ENCODE results near the gene LAG3. TPM values are rescaled to one million over a fixed set of nuclear protein-coding genes. Genes with fewer than 3 reads are reported as not detected.

Gene LAG3
- total RNA-seq, 1 experiment from 2014 or later = 2.6 TPM

GRCh38 chr12:6773590-6774351, 1.5 kb downstream of the LAG3 start:
- no peak for TF ChIP-seq RORB (CRISPR knock-in tag; IDR thresholded peaks at IDR 0.05)
- TF ChIP-seq, protein P1, sequence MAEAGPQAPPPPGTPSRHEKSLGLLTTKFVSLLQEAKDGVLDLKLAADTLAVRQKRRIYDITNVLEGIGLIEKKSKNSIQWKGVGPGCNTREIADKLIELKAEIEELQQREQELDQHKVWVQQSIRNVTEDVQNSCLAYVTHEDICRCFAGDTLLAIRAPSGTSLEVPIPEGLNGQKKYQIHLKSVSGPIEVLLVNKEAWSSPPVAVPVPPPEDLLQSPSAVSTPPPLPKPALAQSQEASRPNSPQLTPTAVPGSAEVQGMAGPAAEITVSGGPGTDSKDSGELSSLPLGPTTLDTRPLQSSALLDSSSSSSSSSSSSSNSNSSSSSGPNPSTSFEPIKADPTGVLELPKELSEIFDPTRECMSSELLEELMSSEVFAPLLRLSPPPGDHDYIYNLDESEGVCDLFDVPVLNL (CRISPR knock-in tag; IDR thresholded peaks at IDR 0.05; ENCODE audit: borderline replicate concordance, low read depth) = no peak
- TF ChIP-seq JAZF1 (CRISPR knock-in tag; IDR thresholded peaks at IDR 0.05) = no peak
- TF ChIP-seq ZNF263 (CRISPR knock-in tag; IDR thresholded peaks at IDR 0.05; ENCODE audit: low read depth) = no peak
- TF ChIP-seq E2F5 (CRISPR knock-in tag; IDR thresholded peaks at IDR 0.05) = peak; percentile 73; the same call in 1 of the 2 replicates
- no peak for TF ChIP-seq ATF1 (CRISPR knock-in tag; IDR thresholded peaks at IDR 0.05)
- TF ChIP-seq FOXP1 (CRISPR knock-in tag; IDR thresholded peaks at IDR 0.05; ENCODE audit: borderline replicate concordance) = 0 out of 2 replicates have a peak, but pooled peaks have one; percentile 34
- TF ChIP-seq NR1H2 (CRISPR knock-in tag; IDR thresholded peaks at IDR 0.05) = no peak
- TF ChIP-seq MAX (CRISPR knock-in tag; IDR thresholded peaks at IDR 0.05) = peak; percentile 67; the same call in 1 of the 2 replicates
- TF ChIP-seq ETV6 (CRISPR knock-in tag; IDR thresholded peaks at IDR 0.05) = 0 out of 2 replicates have a peak, but pooled peaks have one; percentile 55
- H3K36me3 Mint-ChIP-seq = peaks cover 9% of the 10 kb centered on the region
- CTCF ChIA-PET = interaction anchor here (0.8 to 10.5 kb wide), 9 partner anchors 18 to 153 kb away, joined by 3 to 110 read pairs (median 6); partner anchors contain the start of genes CDCA3, MLF2, P3H3 and SPSB2
- H3K4me3 Mint-ChIP-seq = peak overlapping the region; percentile 68
- no peak overlapping the region for H3K27ac Mint-ChIP-seq
- ATAC-seq (peak; percentile 12), DNase-seq (ENCODE audit: low spot score) (peak; percentile 42)
- peaks cover 65% of the 10 kb centered on the region for H3K27me3 Mint-ChIP-seq (ENCODE audit: low read depth)
- no peaks in the 10 kb centered on the region for H3K9me3 Mint-ChIP-seq
- POLR2A ChIA-PET = interaction anchor here (0.9 to 1.6 kb wide), 3 partner anchors 8 to 21 kb away, joined by 3 to 9 read pairs (median 5); partner anchors contain the start of genes MLF2 and PTMS
- peaks cover 63% of the 10 kb centered on the region for H3K4me1 Mint-ChIP-seq

DNA sequence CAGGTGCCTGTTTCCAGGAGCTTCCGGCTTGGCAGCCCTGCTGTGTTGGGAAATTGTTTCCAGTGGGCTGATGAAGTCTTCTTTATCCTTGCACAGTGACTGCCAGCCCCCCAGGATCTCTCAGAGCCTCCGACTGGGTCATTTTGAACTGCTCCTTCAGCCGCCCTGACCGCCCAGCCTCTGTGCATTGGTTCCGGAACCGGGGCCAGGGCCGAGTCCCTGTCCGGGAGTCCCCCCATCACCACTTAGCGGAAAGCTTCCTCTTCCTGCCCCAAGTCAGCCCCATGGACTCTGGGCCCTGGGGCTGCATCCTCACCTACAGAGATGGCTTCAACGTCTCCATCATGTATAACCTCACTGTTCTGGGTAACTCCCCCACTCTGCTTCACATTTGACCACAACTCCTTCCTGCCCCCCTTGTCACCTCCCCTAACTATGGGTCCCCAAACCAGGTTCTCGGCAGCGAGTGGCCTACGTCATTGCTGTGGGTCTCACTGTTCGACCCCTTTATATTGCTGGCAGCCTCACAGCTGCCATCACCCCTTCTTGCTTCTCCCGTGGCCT, 2.3 kb downstream of the LAG3 start:
- DNase-seq (ENCODE audit: low spot score) (no peak), ATAC-seq (no peak)
- ChIA-PET POLR2A (interaction anchor here (0.6 to 1.6 kb wide), 4 partner anchors 8 to 49 kb away, joined by 3 to 9 read pairs (median 4); partner anchors contain the start of genes MLF2 and PTMS), CTCF (interaction anchor here (0.6 to 10.5 kb wide), 11 partner anchors 8 to 216 kb away, joined by 3 to 110 read pairs (median 5); partner anchors contain the start of genes CDCA3, MLF2, P3H3 and PTMS)
- TF ChIP-seq ZNF121 (CRISPR knock-in tag; IDR thresholded peaks at IDR 0.05) (peak; percentile 65; the same call in 1 of the 2 replicates), ATF6 (CRISPR knock-in tag; IDR thresholded peaks at IDR 0.05) (no peak)
- Mint-ChIP-seq H3K4me3 (peak overlapping the region; percentile 46), H3K9me3 (no peaks in the 10 kb centered on the region), H3K36me3 (peaks cover 5% of the 10 kb centered on the region), H3K4me1 (peaks cover 61% of the 10 kb centered on the region), H3K27ac (no peak overlapping the region), H3K27me3 (ENCODE audit: low read depth) (peaks cover 66% of the 10 kb centered on the region)

- Mint-ChIP-seq H3K4me1 (peaks cover 56% of the 10 kb centered on the region), H3K9me3 (no peaks in the 10 kb centered on the region), H3K27me3 (ENCODE audit: low read depth) (peaks cover 66% of the 10 kb centered on the region), H3K4me3 (0 out of 2 replicates have a peak overlapping the region, but pooled peaks have one; percentile 46), H3K36me3 (peaks cover 5% of the 10 kb centered on the region), H3K27ac (no peak overlapping the region)
- ChIA-PET CTCF (interaction anchor here (0.7 to 10.5 kb wide), 5 partner anchors 9 to 155 kb away, joined by 3 to 110 read pairs (median 47); partner anchors contain the start of genes MLF2, P3H3 and PTMS), POLR2A (interaction anchor here (1.3 to 1.6 kb wide), 2 partner anchors 9 to 21 kb away, joined by 3 to 9 read pairs; partner anchors contain the start of gene PTMS)
- no peak for ATAC-seq
- no peak for DNase-seq (ENCODE audit: low spot score)
- TF ChIP-seq ZNF219 (CRISPR knock-in tag; IDR thresholded peaks at IDR 0.05; ENCODE audit: borderline replicate concordance) = no peak
- no peak for TF ChIP-seq NFE2L1 (CRISPR knock-in tag; IDR thresholded peaks at IDR 0.05)
- no peak for TF ChIP-seq SOX15 (CRISPR knock-in tag; IDR thresholded peaks at IDR 0.05)
- TF ChIP-seq, protein P2, sequence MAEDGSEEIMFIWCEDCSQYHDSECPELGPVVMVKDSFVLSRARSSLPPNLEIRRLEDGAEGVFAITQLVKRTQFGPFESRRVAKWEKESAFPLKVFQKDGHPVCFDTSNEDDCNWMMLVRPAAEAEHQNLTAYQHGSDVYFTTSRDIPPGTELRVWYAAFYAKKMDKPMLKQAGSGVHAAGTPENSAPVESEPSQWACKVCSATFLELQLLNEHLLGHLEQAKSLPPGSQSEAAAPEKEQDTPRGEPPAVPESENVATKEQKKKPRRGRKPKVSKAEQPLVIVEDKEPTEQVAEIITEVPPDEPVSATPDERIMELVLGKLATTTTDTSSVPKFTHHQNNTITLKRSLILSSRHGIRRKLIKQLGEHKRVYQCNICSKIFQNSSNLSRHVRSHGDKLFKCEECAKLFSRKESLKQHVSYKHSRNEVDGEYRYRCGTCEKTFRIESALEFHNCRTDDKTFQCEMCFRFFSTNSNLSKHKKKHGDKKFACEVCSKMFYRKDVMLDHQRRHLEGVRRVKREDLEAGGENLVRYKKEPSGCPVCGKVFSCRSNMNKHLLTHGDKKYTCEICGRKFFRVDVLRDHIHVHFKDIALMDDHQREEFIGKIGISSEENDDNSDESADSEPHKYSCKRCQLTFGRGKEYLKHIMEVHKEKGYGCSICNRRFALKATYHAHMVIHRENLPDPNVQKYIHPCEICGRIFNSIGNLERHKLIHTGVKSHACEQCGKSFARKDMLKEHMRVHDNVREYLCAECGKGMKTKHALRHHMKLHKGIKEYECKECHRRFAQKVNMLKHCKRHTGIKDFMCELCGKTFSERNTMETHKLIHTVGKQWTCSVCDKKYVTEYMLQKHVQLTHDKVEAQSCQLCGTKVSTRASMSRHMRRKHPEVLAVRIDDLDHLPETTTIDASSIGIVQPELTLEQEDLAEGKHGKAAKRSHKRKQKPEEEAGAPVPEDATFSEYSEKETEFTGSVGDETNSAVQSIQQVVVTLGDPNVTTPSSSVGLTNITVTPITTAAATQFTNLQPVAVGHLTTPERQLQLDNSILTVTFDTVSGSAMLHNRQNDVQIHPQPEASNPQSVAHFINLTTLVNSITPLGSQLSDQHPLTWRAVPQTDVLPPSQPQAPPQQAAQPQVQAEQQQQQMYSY (CRISPR knock-in tag; IDR thresholded peaks at IDR 0.05) = no peak
Measured at GRCh38 chr12:6775185-6776174, 3.2 kb downstream of the LAG3 start.
